ENCODE data around the gene GPR32. TPM values are rescaled to one million over a fixed set of nuclear protein-coding genes. Genes with fewer than 3 reads are reported as not detected.

GPR32 gene, protein sequence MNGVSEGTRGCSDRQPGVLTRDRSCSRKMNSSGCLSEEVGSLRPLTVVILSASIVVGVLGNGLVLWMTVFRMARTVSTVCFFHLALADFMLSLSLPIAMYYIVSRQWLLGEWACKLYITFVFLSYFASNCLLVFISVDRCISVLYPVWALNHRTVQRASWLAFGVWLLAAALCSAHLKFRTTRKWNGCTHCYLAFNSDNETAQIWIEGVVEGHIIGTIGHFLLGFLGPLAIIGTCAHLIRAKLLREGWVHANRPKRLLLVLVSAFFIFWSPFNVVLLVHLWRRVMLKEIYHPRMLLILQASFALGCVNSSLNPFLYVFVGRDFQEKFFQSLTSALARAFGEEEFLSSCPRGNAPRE
- total RNA-seq: not detected in 2 replicates

DNA sequence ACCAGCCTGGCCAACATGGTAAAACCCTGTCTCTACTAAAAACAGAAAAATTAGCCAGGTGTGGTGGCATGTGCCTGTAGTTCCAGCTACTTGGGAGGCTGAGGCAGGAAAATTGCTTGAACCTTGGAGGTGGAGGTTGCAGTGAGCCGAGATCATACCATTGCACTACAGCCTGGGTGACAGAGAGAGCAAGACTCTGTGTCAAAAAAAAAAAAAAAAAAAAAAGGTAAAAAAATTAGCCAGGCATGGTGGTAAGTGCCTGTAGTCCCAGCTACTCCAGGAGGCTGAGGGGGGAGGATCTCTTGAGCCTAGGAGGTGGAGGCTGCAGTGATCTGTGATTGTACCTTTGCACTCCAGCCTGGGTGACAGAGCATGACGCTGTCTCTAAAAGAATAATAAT is at the start of gene GPR32:
Gene GPR32 (plus strand): TSS at position 301 of the 400 bp plus-strand sequence. CDS start 137 bp downstream, outside the sequence.

DNA sequence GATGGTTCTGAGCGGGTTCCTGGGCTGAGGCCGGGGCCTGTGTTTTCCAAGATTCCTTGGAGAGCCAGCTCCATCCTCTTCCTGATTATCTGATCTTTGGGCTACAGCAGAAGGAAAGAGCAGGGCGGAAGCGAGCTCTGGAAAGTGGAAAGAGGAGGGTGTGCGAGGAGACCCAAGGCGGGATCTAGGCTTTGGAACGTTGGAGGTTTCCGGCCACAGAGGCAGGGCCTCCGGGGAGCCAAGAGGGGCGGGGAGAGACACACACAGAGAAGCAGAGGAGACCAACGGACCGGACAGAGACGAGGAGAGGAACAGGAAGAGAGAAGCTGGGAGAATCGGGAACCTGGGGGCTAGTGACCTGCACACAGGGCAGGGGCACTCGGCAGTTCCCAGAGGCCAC is 47.2 kb upstream of the GPR32 start, which contains the start of gene CLEC11A:
Gene CLEC11A (plus strand): TSS at position 296 of the 400 bp plus-strand sequence. CDS start 162 bp downstream, outside the sequence.

DNA sequence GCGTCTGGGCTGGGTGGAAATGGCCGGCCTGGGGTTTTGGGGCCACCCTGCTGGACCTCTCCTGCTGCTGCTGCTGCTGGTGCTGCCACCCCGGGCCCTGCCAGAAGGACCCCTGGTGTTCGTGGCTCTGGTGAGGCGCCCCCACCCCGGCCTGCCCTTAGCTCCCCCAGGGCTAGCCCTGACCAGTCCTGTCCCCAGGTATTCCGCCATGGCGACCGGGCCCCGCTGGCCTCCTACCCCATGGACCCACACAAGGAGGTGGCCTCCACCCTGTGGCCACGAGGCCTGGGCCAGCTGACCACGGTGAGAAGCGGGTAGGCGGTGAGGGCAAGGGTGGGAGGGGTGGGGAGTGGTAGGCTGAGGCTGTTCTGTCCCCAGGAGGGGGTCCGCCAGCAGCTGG is 20.1 kb downstream of the GPR32 start, which contains the start of gene ACP4:
Gene ACP4 (plus strand): TSS at position 20 of the 400 bp plus-strand sequence. CDS start 0 bp downstream, at position 20.

Other genes starting within 250 kb of the GPR32 start
- 0.35 and 0.60 TPM in 2 replicates for gene LRRC4B, start 202.0 kb upstream of the GPR32 start, total RNA-seq
- gene SYT3, start 130.6 kb upstream of the GPR32 start, total RNA-seq: 0.09 and 0.12 TPM in 2 replicates
- gene C19orf81, start 121.0 kb upstream of the GPR32 start, total RNA-seq: 1.1 TPM in 1 of 2 replicates, not detected in the other
- gene SHANK1, start 50.7 kb upstream of the GPR32 start, total RNA-seq: 0.93 and 1.4 TPM in 2 replicates
- 172 and 192 TPM in 2 replicates for gene CLEC11A, start 47.1 kb upstream of the GPR32 start, total RNA-seq
- not detected in 2 replicates for gene ACP4, start 20.0 kb downstream of the GPR32 start, total RNA-seq
- not detected in 2 replicates for gene KLK1, start 53.3 kb downstream of the GPR32 start, total RNA-seq
- gene KLK15, start 63.1 kb downstream of the GPR32 start, total RNA-seq: not detected in 2 replicates
- not detected in 2 replicates for gene KLK3, start 84.5 kb downstream of the GPR32 start, total RNA-seq
- gene KLK2, start 103.0 kb downstream of the GPR32 start, total RNA-seq: not detected in 2 replicates
- not detected in 2 replicates for gene KLK4, start 140.9 kb downstream of the GPR32 start, total RNA-seq
- not detected in 2 replicates for gene KLK5, start 182.6 kb downstream of the GPR32 start, total RNA-seq
- not detected in 2 replicates for gene KLK6, start 199.1 kb downstream of the GPR32 start, total RNA-seq
- gene KLK7, start 213.5 kb downstream of the GPR32 start, total RNA-seq: not detected in 2 replicates
- gene KLK8, start 231.1 kb downstream of the GPR32 start, total RNA-seq: not detected in 2 replicates
- 1.4 TPM in 1 of 2 replicates, not detected in the other for gene KLK10, start 249.2 kb downstream of the GPR32 start, total RNA-seq